ENCODE measurements around the gene YDJC.
"Not testable (repeated sequence)": the region's sequence is repeated elsewhere in the genome, so short reads cannot be mapped to it uniquely, and the experiment has no call there.

The YDJC gene

GRCh38 chr22:21581009-21581713 is 48.7 kb downstream of the YDJC start:
- not testable (repeated sequence) for DNase-seq (ENCODE audit: low read depth in 2 of 2)

GRCh38 chr22:21580623-21581007 is 49.2 kb downstream of the YDJC start:
- DNase-seq (ENCODE audit: low read depth in 2 of 2) = not testable (repeated sequence)

- no peak for DNase-seq (ENCODE audit: low read depth in 2 of 2)
These were observed 50.4 kb downstream of the YDJC start for GRCh38 chr22:21579474-21579851.

Data from stimulated activated CD4-positive, alpha-beta T cell treated with anti-CD3 and anti-CD28 coated beads, Interleukin-4, amount 100 ng/mL, for 48 hours (primary cell).